ENCODE measurements around the gene GINS3.

The GINS3 gene

DNA sequence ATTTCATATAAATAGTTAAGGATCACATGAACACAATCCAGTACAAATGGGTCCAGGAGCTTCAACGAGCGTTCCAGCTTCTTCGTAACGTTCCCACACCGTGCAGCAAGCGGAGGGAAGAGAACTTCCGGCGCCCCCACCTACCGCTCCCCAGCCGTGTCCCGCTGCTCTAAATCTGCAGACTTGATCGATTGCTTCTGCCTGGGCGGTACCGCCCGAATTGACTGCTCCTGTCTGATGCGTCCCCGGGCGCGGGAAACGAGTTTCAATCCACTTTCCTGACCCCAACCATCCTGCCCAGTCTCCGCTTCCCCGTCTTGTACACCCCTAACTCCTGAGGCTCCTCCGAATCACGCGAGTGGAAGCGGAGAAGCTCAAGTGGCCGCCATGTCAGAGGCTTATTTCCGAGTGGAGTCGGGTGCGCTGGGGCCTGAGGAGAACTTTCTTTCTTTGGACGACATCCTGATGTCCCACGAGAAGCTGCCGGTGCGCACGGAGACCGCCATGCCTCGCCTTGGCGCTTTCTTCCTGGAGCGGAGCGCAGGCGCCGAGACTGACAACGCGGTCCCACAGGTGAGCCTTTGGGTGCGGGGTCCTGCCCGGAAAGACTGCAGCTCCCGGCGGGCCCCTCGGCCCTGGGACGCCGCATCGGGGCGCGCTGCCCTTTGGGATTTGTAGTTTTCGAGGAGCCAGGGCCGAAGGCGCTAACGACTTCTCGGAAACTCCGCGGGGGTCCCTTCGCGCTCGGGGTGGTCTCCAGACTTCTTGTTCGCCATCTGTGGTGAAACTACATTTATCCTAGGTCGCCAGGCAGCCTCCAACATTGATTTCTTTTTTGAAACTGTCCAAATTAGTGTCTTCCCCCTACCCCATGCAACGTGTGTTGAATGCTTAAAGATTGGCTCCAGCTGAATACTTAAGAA lies at the start of gene GINS3:
Gene GINS3, plus strand, starts transcription at position 257 of the 923 bp plus-strand sequence. Its CDS starts 131 bp downstream, at position 388.
- DNase-seq = peak; percentile 85

DNA sequence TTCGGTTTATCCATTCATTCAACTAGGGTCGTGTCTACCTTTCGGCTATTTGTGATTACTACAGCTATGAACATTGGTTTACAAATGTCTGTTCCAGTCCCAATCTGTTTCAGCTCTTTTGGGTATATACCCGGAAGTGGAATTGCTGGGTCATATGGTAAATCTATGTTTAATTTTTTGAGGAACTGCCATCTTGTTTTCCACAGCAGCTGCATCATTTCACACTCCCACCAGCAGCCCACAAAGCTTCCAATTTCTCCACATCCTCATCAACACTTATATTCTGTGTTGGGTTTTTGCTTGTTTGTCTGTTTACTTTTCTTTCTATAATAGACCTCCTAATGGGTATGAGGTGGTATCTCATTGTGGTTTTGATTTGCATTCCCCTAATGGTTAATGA lies 48.7 kb upstream of the GINS3 start:
- DNase-seq = no peak

DNA sequence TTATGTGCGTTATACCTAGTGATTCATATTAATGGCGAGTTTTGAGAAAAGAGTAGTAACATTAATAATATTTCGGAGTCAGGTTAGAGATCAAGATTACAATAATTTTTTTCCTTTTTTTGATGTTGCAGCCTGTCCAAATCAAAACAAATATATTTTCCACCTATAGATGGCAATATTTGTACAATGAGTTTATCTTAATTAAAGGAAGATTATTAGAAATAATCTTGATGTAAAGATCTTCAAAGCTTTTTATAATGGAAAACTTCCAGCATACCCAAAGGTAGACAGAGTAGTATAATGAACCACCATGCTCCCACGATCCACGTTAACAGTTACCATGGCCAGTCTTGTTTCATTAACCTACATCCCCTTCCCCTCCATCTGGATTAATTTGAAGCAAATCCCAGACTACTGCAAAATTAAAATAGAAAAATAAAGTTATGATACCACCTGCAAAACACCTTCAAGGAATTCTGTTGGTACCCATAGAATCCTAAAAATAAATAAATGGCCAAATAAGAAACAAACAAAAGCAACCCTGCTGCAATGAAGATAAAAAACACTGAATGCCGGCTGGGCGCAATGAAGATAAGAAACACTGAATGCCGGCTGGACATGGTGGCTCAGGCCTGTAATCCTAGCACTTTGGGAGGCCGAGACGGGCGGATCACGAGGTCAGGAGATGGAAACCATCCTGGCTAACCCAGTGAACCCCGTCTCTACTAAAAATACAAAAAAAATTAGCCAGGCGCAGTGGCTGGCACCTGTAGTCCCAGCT lies 46.5 kb upstream of the GINS3 start:
- DNase-seq = no peak

DNA sequence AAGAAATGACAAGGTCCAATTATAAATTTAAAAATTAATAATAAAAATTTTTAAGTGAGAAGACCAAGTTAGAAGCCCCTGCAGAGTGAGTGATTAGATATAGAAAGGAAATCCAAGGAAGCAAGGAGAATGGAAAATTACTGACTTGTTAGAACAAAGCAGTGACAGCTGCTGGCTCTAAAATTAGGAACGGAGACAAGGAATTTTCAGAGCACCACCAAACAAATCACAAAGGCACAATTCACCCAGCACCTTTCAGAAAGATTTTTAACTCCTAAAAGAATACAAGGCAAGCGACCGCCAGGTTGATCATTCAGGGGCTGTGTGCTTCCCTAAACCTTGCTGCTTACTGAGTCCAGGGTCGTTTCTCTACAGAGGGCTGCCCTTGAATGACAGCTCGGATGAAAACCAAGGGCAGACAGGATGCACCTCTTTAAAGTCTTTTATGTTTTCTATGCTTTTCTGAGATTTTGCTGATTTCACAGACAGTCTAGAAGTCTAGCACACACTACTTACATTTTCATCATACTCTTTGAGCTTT lies 45.4 kb upstream of the GINS3 start:
- DNase-seq = no peak

DNA sequence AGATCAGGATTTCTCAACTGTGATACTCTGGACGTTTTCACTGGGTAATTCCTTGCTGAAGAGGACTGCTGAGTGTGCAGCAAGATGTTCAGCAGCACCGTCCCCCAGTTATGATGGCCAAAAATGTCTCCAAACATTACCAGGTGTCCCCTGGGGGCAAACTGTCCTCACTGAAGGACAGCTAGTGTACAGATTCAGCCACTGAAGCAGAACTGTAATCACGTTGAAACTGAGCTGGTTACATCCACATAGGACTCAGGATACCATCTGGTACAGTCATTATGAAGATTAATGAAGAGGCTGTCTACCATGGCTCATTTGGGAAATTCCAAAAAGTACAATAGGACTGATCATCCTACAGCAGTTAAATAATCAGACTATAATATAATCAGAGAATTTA lies 43.3 kb upstream of the GINS3 start:
- DNase-seq = no peak

DNA sequence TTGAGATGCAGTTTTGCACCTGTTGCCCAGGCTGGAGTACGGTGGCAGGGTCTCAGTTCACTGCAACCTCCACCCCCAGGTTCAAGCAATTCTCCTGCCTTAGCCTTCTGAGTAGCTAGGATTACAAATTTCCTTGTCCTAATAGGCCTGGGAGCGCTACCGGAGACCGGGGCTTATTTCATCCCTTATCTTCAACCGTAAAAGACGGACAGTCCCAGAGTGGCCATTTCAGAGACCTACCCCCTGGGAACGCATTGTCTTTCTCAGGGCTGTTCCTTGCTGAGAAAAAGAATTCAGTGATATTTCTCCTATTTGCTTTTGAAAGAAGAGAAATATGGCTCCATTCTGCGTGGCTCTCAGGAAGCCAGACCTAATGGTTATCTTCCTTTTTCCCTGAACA lies 39.6 kb upstream of the GINS3 start:
- no peak for DNase-seq

DNA sequence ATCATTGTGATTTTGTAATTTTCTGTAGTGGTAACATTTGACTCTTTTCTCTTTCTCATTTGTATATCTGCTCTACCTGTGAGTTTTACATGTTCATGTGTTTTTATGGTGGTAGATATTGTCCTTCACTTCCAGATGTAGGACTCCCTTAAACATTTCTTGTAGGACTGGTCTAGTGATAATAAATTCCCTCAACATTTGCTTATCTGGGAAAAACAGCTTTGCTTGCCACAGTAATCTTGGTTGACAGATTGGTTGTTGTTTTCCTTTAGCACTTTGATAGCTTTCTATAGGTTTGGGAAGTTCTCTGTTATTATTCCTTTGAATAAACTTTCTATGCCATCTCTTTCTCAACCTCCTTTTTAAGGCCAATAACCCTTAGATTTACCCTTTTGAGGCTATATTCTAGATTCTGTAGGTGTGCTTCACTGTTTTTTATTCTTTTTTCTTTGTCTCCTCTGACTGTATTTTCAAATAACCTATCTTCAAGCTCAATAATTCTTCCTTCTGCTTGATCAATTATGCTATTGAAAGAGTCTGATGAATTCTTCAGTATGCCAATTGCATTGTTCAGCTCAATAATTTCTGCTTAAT lies 32.1 kb upstream of the GINS3 start:
- DNase-seq = no peak

DNA sequence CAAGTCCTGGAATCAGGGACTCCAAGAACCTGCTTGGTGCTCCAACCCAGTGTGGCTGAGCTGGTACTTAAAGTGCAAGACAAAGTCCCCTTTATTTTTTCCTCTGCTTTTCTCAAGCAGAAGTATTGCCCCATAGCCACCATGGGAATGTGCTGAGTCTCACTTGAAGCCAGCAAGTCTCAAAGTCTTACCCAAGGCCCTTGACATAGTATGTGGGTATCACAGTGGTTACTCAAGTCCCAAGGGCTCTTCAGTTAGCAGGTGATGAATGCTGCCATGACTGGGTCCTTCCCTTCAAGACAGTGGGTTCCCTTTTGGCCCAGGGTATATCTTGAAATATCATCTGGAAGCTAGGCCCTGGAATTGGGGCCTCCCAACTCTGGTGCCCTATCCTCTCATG lies 30.5 kb upstream of the GINS3 start:
- DNase-seq = no peak

DNA sequence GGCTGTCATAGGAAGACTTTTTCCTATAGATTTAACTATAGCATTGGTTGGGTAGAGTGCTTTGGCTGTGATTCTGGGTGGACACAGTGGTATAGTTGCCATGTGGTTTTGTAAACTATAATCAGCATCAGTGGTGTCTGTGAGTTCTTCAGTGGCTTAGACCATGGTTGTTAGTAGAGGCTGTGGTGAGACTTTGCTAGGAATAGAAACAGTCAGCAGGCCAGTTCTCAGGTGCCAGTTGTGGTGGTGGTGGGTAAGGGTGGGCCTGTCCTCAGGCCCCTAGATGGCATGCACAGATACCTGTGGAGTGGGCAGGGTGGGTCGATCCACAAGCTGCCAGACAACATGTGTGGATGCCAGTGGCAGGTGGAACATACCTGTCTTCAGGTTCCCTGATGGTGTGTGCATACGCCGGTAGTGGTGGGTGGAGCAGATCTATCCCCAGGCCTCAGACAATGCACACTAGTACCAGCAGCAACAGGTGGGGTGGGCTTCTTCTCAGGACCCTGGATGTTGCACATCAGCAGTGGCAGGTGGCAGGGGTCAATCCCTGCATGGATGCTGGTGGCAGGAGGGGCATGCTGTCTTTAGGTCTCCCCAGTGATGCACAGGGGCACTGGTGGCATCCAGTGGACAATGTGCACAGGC lies 28.4 kb upstream of the GINS3 start:
- no peak for DNase-seq

DNA sequence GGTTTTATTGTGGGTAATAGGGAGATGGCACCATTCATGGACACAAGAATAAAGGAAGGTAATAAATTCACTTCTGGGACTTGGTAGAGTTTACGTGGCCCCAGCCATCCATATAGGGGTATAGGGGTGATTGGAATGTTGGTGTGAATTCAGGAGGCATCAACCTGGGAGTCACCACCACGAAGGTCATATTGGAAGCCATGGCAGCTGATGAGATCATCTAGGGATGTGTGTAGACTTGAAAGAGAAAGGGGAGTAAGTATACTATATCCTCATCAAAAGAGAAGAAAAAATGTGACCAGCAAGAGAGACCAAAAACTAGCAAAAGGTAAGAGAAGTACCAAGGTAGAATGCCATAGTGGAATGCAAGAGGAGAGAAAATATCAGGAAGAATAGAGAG lies 26.6 kb upstream of the GINS3 start:
- DNase-seq = no peak

DNA sequence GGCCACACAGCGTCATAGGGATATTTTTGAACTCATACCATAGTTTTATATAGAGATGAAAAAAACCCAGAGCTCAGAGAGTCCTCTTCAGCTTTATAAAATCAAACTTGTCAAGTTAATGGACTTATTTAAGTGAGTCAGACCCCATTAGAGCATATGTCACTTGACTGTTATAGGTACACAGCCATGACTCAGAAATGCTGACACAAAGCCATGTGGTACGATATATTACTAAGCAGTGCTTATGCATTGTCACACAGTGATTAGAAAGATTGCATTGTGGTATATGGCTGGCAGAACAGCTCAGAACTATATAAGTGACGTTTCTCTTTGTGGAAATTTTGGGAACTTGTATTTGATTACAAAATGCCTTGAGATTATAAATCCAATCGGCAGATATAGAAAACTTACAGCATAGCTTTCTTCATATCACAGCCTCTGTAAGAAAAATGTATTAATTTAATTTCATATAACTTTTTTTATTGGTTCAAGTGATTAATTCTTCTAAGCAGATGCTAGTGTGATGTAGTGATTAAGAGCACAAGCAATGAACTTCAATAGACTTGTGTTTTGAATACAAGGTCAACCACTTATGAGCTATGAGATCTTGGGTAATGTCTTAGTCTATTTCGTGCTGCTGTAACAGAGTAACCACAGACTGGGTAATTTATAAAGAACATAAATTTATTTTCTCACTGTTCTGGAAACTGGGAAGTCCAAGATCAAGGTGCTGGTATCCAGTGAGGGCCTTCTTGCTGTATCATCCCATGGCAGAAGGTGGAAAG lies 25.8 kb upstream of the GINS3 start:
- peak; percentile 16 for DNase-seq

DNA sequence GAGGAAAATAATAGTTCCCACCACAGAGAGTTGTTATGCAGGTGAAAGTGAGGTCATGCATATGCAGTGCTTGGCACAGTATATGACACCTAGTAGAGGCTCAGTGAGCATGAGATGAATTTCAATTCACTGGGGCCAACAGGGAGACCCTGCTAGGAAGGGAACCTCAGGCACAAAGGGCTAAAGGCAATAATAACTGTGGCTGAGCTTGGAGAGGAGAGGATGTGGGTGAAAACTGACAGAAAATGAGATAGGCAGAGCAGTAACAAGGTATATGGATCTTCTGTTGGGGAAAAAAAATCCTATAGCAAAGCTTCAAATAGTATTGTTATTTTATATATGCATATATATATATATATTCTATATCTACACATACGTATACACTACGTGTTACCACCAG lies 25.0 kb upstream of the GINS3 start:
- DNase-seq = no peak

DNA sequence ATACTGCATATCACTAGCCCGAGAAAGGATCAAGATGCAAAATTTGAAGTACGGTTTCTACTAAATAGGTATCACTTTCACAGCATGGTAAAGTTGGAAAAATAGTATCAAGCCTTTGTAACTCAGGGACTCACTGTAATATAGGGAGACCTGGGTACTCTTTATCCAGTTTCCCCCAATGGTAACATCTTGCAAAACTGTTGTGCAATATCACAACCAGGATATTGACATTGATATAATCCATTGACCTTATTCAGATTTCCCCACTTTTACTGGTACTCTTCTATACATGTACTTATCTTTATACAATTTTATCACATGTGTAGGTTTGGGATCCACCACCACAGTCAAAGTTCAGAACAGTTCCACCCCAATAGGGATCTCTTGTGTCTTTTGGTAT lies 20.4 kb upstream of the GINS3 start:
- DNase-seq = no peak

DNA sequence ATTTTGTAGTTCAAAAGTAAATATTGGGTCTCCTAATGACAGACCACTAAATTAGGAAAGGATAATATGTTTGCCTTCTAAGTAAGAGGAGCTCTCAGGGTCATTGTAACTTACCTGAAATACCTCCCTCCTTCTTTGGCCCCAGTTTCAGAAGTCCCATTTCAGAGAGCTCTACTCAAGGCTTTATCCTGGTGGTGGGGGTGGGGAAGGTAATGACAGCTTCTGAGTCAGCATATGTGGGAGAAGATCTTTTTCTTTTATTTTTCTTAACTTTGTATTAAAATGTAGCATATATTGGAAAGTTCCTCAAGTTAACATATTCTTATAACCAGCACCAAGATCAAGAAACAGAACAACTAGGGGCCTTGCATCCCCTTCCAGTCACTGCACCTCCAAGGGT lies 16.9 kb upstream of the GINS3 start:
- no peak for DNase-seq

DNA sequence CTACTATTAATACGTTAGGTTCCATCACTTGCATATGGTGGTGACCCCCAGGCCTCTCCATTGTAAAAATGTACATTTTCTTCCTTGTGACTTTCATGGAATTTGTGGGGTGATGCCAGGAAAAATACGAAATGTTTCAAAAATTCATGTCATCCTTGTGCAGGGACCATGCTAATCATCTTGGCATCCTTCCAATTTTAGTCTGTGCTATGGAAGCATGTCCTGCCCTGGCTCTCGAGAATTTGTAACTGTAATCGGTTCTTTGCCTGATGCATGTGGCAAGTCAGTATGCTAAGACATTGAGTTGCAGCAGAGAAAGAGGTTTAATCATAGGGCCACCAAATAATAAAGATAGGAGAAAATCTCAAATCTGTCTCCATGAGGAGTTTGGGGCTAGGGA lies 14.3 kb upstream of the GINS3 start:
- no peak for DNase-seq

DNA sequence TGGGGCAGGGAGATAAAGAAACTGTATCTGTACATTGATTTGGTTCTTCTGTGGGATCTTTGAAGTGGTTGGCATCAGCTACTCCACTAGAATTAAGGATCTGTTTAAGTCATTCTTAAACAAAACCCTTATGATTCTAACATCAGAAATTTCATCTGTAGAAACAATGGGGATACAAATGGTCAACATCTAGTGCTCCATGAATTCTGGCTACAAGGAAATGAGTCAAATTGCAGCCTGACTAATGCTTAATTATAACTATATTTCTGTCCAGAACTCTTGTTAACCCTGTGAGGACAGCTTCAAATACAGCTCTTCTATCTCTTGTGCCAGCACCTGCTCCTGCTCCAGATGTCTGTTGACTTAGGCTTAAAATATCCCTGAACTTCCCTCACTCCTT lies 13.9 kb upstream of the GINS3 start:
- DNase-seq = no peak

DNA sequence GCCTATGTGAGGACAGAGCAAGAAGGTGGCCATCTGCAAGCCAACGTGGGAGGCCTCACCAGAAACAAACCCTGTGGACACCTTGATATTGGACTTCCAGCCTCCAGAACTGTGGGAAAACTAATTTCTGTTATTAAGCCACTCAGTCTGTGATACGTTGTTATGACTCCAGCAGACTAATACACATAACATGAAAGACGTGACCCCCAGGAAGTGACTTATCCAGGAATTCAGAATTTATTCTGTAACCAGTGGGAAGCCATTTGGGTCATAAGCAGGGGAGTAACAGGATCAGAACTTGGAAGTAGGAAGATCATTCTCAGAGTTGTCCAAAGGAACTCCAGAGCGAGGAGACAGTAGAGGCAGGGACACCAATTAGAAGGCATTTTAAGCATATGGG lies 12.5 kb upstream of the GINS3 start:
- no peak for DNase-seq

DNA sequence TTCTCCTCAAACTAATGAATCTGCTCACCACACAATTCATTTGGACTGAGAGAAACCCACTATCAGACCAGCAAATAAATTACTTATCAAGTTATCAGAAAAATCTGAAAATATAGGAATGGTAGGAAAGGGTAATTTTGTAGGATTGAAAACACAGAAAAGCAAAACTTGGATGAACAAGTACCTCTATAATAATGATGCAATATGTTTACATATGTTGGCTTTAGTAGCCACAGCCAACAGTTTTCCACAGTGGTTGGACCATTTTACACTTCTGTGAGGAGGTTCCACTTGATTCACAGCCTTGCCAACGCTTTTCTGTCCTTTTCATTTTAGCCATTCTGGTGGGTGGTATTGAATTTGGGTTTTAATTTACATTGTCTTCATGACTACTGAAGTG lies 10.6 kb upstream of the GINS3 start:
- no peak for DNase-seq

DNA sequence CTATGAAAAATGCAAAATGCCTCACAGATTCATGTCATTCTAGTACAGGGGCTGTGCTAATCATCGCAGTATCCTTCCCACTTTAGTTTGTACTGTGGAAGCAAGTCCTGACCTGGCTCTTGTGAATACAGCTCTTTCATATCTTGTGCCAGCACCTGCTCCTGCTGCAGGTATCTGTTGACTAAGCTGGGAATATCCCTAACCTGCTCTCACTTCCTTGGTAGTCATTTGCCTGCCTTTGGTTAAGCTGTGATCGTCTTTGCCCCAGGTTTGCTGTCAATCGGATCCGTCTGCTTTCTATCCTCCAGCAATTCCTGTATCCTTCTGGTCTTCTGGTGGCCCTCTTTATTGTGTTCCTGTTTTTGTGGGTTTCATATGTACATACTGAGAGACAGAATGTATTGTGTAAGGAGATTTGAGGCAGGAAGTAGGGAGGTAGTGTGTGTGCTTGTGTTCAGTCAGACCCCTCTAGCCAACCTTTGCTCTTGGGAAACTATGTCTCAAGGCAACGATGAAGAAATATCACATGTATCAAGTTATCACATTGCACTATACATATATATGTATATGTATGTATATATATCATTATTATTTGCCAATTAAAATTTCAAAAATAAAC lies 7.7 kb upstream of the GINS3 start:
- DNase-seq = no peak

DNA sequence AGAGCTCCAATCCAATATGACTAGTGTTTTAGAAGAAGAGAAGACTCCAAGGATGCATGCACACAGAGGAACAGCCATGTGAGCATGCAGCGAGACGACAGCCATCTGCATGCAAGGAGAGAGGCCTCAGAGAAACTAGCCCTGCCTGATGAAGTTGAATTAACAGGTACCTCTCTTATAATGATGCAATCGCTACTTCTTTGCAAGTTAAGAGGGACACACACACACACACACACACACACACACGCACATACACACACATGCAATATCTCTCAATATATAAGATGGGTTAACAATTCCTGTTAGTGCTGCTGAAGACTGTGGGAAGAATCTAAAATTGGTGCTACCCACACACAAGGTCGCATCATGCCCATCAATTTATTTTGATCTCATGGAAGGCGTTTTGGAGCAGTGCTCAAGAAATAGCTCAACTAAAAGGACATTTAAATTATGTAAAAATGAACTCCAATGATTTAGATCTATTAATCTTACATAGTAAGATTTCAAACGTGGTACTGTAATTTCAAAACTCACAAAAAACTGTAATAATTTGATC lies 7.0 kb upstream of the GINS3 start:
- DNase-seq = no peak

DNA sequence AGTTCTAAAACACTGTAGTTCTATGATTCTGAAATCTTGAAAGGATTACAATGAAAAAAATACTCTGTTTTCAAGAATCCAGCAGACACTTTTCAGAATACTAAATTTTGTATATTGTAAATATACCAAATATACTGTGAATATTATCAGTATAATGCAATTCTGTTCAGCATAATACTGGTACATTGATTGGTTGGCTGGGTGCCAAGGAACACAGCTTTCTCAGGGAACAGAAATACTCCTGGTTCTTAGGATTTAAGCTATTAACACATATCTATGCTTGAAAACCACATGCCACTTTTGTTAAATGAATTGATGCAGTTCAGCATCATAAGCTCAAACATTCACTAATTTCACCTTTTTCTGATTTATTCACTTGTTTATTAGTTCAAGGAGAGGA lies 2.5 kb upstream of the GINS3 start:
- no peak for DNase-seq

Measured in NCI-H226 (cell line).